IMR-90 (cell line): ENCODE measurements around the gene LAMP5. TPM values are rescaled to one million over a fixed set of nuclear protein-coding genes. Genes with fewer than 3 reads are reported as not detected.

ENCODE experiments used
- ATAC-seq: fragments of 200-7000 bp; cut with Tn5 transposase; 2 replicates; pipeline ENCODE4 v1.9.1; 2020; ENCODE audit warnings: low read depth, mild to moderate bottlenecking, moderate library complexity
- BruUV-seq: library from RNA; stranded (reverse); fragments of 400-500 nt; replicated peaks from 2 replicates; lab custom pipeline; 2021; lab: Mats Ljungman, UMichigan
- CTCF ChIA-PET: fragments of 300-600 bp; formaldehyde crosslinking; extraction: SDS; loops from one replicate; lab custom pipeline; 2021; ENCODE audit warnings: antibody characterized with exemption; lab: Yijun Ruan, JAX
- POLR2A ChIA-PET: fragments of 300-600 bp; sonication (Branson Sonifier 250); formaldehyde crosslinking; loops from one replicate; lab custom pipeline; 2022; ENCODE audit warnings: antibody characterized with exemption; ENCODE audit not compliant: unreplicated experiment; lab: Charles Lee
- DNase-seq: peaks from one replicate; pipeline ENCODE4 v3.0.0; 2013
- H2AFZ ChIP-seq: replicated peaks from 2 replicates; pipeline ENCODE3; 2013; ENCODE audit warnings: low read length, mild to moderate bottlenecking; ENCODE audit not compliant: poor library complexity
- H2AK5ac ChIP-seq: 2 replicates; pipeline ENCODE4 v1.6.1; 2013; ENCODE audit warnings: low read depth, low read length, inconsistent platforms
- H2AK9ac ChIP-seq: replicated peaks from 2 replicates; pipeline ENCODE3; 2013; ENCODE audit warnings: mild to moderate bottlenecking, low read depth, low read length, moderate library complexity; ENCODE audit not compliant: poor library complexity
- H2BK120ac ChIP-seq: 2 replicates; pipeline ENCODE4 v1.6.1; 2013; ENCODE audit warnings: low read depth, low read length, inconsistent platforms
- H2BK15ac ChIP-seq: 3 replicates; pipeline ENCODE4 v1.6.1; 2013; ENCODE audit warnings: low read depth, low read length, inconsistent platforms
- H2BK20ac ChIP-seq: 2 replicates; pipeline ENCODE4 v1.6.1; 2013; ENCODE audit warnings: low read depth, mild to moderate bottlenecking, inconsistent platforms, low read length, moderate library complexity
- H2BK5ac ChIP-seq: 2 replicates; pipeline ENCODE4 v1.6.1; 2013; ENCODE audit warnings: mild to moderate bottlenecking, low read depth, low read length, inconsistent platforms; ENCODE audit not compliant: poor library complexity, severe bottlenecking
- H3K14ac ChIP-seq: replicated peaks from 2 replicates; pipeline ENCODE4 v1.6.1; 2013; ENCODE audit warnings: low read depth, low read length, inconsistent platforms
- H3K18ac ChIP-seq: 2 replicates; pipeline ENCODE4 v1.6.1; 2013; ENCODE audit warnings: low read depth, low read length, control low read depth
- H3K23ac ChIP-seq: 2 replicates; pipeline ENCODE4 v1.6.1; 2013; ENCODE audit warnings: low read depth, low read length, inconsistent platforms
- H3K27ac ChIP-seq: 2 replicates; pipeline ENCODE4 v1.5.1; 2013; ENCODE audit warnings: mild to moderate bottlenecking, control low read depth, low read length; ENCODE audit not compliant: insufficient read depth
- H3K27me3 ChIP-seq: 2 replicates; pipeline ENCODE4 v1.6.1; 2013; ENCODE audit warnings: low read length; ENCODE audit not compliant: control insufficient read depth, insufficient read depth
- H3K36me3 ChIP-seq: 2 replicates; pipeline ENCODE4 v1.6.1; 2013; ENCODE audit warnings: low read length, mixed read lengths; ENCODE audit not compliant: control insufficient read depth, insufficient read depth
- H3K4ac ChIP-seq: 2 replicates; pipeline ENCODE4 v1.6.1; 2013; ENCODE audit warnings: low read depth, low read length, inconsistent platforms
- H3K4me1 ChIP-seq: 2 replicates; pipeline ENCODE4 v1.6.1; 2013; ENCODE audit warnings: low read length, mixed read lengths; ENCODE audit not compliant: control insufficient read depth, insufficient read depth
- H3K4me2 ChIP-seq: 2 replicates; pipeline ENCODE4 v1.6.1; 2013; ENCODE audit warnings: low read depth, mild to moderate bottlenecking, control low read depth, low read length, moderate library complexity
- H3K4me3 ChIP-seq: 2 replicates; pipeline ENCODE4 v1.5.1; 2013; ENCODE audit warnings: low read depth, mild to moderate bottlenecking, control low read depth, low read length, moderate library complexity; ENCODE audit not compliant: insufficient read depth
- H3K56ac ChIP-seq: 2 replicates; pipeline ENCODE4 v1.6.1; 2013; ENCODE audit warnings: low read length, inconsistent platforms; ENCODE audit not compliant: insufficient read depth; ENCODE audit errors: extremely low read depth
- H3K79me1 ChIP-seq, 2 experiments: 2 replicates each; pipeline ENCODE4 v1.6.1; 2013; ENCODE audit warnings: low read length in 2 of 2, inconsistent platforms in 1 of 2, low read depth in 1 of 2
- H3K9ac ChIP-seq: 2 replicates; pipeline ENCODE4 v1.6.1; 2013; ENCODE audit warnings: low read depth, low read length, control low read depth
- H3K9me1 ChIP-seq: 2 replicates; pipeline ENCODE4 v1.6.1; 2013; ENCODE audit warnings: low read length, inconsistent platforms; ENCODE audit not compliant: insufficient read depth
- H3K9me3 ChIP-seq: 2 replicates; pipeline ENCODE4 v1.6.1; 2013; ENCODE audit warnings: low read length; ENCODE audit not compliant: control insufficient read depth, insufficient read depth
- H4K20me1 ChIP-seq: 2 replicates; pipeline ENCODE4 v1.6.1; 2013; ENCODE audit warnings: low read length, inconsistent platforms; ENCODE audit not compliant: insufficient read depth
- H4K5ac ChIP-seq: 2 replicates; pipeline ENCODE4 v1.6.1; 2013; ENCODE audit warnings: mild to moderate bottlenecking, low read depth, low read length, control low read depth
- H4K8ac ChIP-seq, 2 experiments: 2 replicates each; pipeline ENCODE4 v1.6.1; 2013; ENCODE audit warnings: low read depth in 2 of 2, low read length in 2 of 2, control low read depth in 1 of 2, inconsistent platforms in 1 of 2
- H4K91ac ChIP-seq: 2 replicates; pipeline ENCODE4 v1.6.1; 2013; ENCODE audit warnings: low read depth, low read length, inconsistent platforms; ENCODE audit not compliant: insufficient read depth
- BHLHE40 ChIP-seq: fragments of 150-350 bp; IDR thresholded peaks from 2 replicates; pipeline ENCODE4 v1.6.1; 2016; ENCODE audit warnings: mild to moderate bottlenecking, low read depth, low read length
- CEBPB ChIP-seq: IDR thresholded peaks from 2 replicates; pipeline ENCODE4 v1.6.1; 2012; ENCODE audit warnings: low read depth, low read length, improper control_type of control experiment
- CHD1 ChIP-seq: IDR thresholded peaks from 2 replicates; pipeline ENCODE4 v1.6.1; 2012; ENCODE audit warnings: low read depth, low read length, improper control_type of control experiment
- CTCF ChIP-seq: conservative IDR thresholded peaks from 2 replicates; pipeline ENCODE4 v1.5.1; 2012; ENCODE audit warnings: mild to moderate bottlenecking, low read depth, low read length, improper control_type of control experiment
- ELK1 ChIP-seq: fragments of 150-350 bp; IDR thresholded peaks from 2 replicates; pipeline ENCODE4 v1.6.1; 2016; ENCODE audit warnings: low read depth, mild to moderate bottlenecking, low read length, moderate library complexity, borderline replicate concordance
- FOS ChIP-seq: fragments of 150-350 bp; IDR thresholded peaks from 2 replicates; pipeline ENCODE4 v1.6.1; 2016; ENCODE audit warnings: low read depth, low read length
- MAFK ChIP-seq: IDR thresholded peaks from 2 replicates; pipeline ENCODE4 v1.6.1; 2012; ENCODE audit warnings: low read depth, low read length, improper control_type of control experiment
- MAZ ChIP-seq: IDR thresholded peaks from 2 replicates; pipeline ENCODE4 v1.6.1; 2012; ENCODE audit warnings: low read depth, mild to moderate bottlenecking, low read length, improper control_type of control experiment, moderate library complexity, borderline replicate concordance
- MXI1 ChIP-seq: IDR thresholded peaks from 2 replicates; pipeline ENCODE4 v1.6.1; 2012; ENCODE audit warnings: low read depth, mild to moderate bottlenecking, low read length, moderate library complexity, borderline replicate concordance
- NFE2L2 ChIP-seq: fragments of 150-350 bp; IDR thresholded peaks from 2 replicates; pipeline ENCODE4 v1.6.1; 2016; ENCODE audit warnings: low read depth, mild to moderate bottlenecking, low read length
- POLR2A ChIP-seq: IDR thresholded peaks from 2 replicates; pipeline ENCODE4 v1.6.1; 2012; ENCODE audit warnings: mild to moderate bottlenecking, low read depth, low read length
- RAD21 ChIP-seq: IDR thresholded peaks from 2 replicates; pipeline ENCODE4 v1.6.1; 2012; ENCODE audit warnings: low read length, improper control_type of control experiment
- RCOR1 ChIP-seq: IDR thresholded peaks from 2 replicates; pipeline ENCODE4 v1.6.1; 2012; ENCODE audit warnings: mild to moderate bottlenecking, low read length, improper control_type of control experiment; ENCODE audit not compliant: insufficient replicate concordance
- RFX5 ChIP-seq: IDR thresholded peaks from 2 replicates; pipeline ENCODE4 v1.8.0; 2012; ENCODE audit warnings: low read depth, mild to moderate bottlenecking, low read length, moderate library complexity
- SMC3 ChIP-seq: fragments of 150-350 bp; IDR thresholded peaks from 2 replicates; pipeline ENCODE4 v1.6.1; 2016; ENCODE audit warnings: low read depth, mild to moderate bottlenecking, antibody characterized with exemption, low read length, moderate library complexity
- USF2 ChIP-seq: fragments of 150-350 bp; IDR thresholded peaks from 2 replicates; pipeline ENCODE4 v1.6.1; 2017; ENCODE audit warnings: mild to moderate bottlenecking, antibody characterized with exemption, low read length, low read depth
- WGBS, 2 experiments: methylation state at CpG; one replicate each; pipeline versions ENCODE4 v1.1.5 to v1.1.7; 2013; ENCODE audit warnings: missing lambda C conversion rate in 2 of 2; ENCODE audit not compliant: insufficient read length in 1 of 2; ENCODE audit errors: extremely low coverage in 2 of 2; 5-methylcytosine and 5-hydroxymethylcytosine counted together
- dilution Hi-C: fragments of 300-500 bp; cut with HindIII; formaldehyde crosslinking; loops from one replicate; pipeline ENCODE4 v1.14.3; 2018; ENCODE audit warnings: low sequenced_read_pairs; ENCODE audit not compliant: unreplicated experiment
- in situ Hi-C: fragments of 300-500 bp; cut with MboI; formaldehyde crosslinking; loops from 3 replicates; pipeline ENCODE4 v1.14.3; 2019; ENCODE audit warnings: low sequenced_read_pairs, inconsistent platforms, mixed read lengths
- intact Hi-C: fragments of 100-400 bp; cut with micrococcal nuclease; formaldehyde crosslinking; loops from 2 replicates; pipeline ENCODE4 v1.10.0; 2022
- polyA plus RNA-seq, 3 experiments: library from polyadenylated mRNA; depleted of rRNA; stranded (reverse); fragments of >200 nt; gene quantifications; 2 replicates each; pipeline ENCODE4 v1.2.3, GENCODE V29; 2012; ENCODE audit warnings: low replicate concordance in 1 of 3
- total RNA-seq: library from RNA; depleted of rRNA; stranded (reverse); fragments of >200 nt; gene quantifications from 2 replicates; pipeline ENCODE4 v1.2.3, GENCODE V29; 2012

Gene LAMP5
- total and polyA plus RNA-seq, 2 of the 4 experiments (the other 2 are of a cell fraction) = not detected

- ATAC-seq = no peak
- DNase-seq = no peak
- H3K4me1 ChIP-seq = no peaks in the 10 kb centered on the region
- H3K27ac ChIP-seq = no peak overlapping the region
- H2BK20ac ChIP-seq = no peak overlapping the region
- no peak overlapping the region for H2AK5ac ChIP-seq
- no peaks in the 10 kb centered on the region; a peak in 1 of 4 replicates for H3K79me1 ChIP-seq
- H4K8ac ChIP-seq = no peak overlapping the region
- H4K5ac ChIP-seq = no peak overlapping the region
- no peak overlapping the region for H2BK5ac ChIP-seq
- ChIA-PET CTCF (no interaction called here), POLR2A (no interaction called here)
- H3K9me1 ChIP-seq = peaks cover 4% of the 10 kb centered on the region
- H3K4ac ChIP-seq = no peak overlapping the region
- no peak for TF ChIP-seq RFX5
- TF ChIP-seq FOS = no peak
- TF ChIP-seq MAFK = no peak
- TF ChIP-seq SMC3 = no peak
- TF ChIP-seq CHD1 = no peak
- no peak for TF ChIP-seq MXI1
- no peak for TF ChIP-seq ELK1
- no peak for TF ChIP-seq BHLHE40
- TF ChIP-seq USF2 = no peak
- TF ChIP-seq RAD21 = no peak
- TF ChIP-seq NFE2L2 = no peak
- no peak for TF ChIP-seq CTCF
- TF ChIP-seq CEBPB = no peak
- no peak for TF ChIP-seq RCOR1
- TF ChIP-seq MAZ = no peak
- no peak for TF ChIP-seq POLR2A
- H3K14ac ChIP-seq = no peak overlapping the region
- H2AK9ac ChIP-seq = no peak overlapping the region
- H3K27me3 ChIP-seq = no peaks in the 10 kb centered on the region
- no peak overlapping the region for H3K4me3 ChIP-seq
- WGBS, 2 experiments = no CpG with 5 or more reads among the region's 3 CpGs
- H3K9me3 ChIP-seq = no peaks in the 10 kb centered on the region
- H3K36me3 ChIP-seq = no peaks in the 10 kb centered on the region
- no peak overlapping the region for H3K23ac ChIP-seq
- H2BK15ac ChIP-seq = no peak overlapping the region
- H3K9ac ChIP-seq = no peak overlapping the region
- in situ Hi-C loops (no loop called here), dilution Hi-C loops (no loop called here), intact Hi-C loops (no loop called here)
- no peaks in the 10 kb centered on the region for H4K20me1 ChIP-seq
- H2AFZ ChIP-seq = no peak overlapping the region
- no peak overlapping the region for H2BK120ac ChIP-seq
- BruUV-seq = no TSS peak
- no peak overlapping the region for H3K4me2 ChIP-seq
- no peak overlapping the region for H3K18ac ChIP-seq
- no peak overlapping the region for H3K56ac ChIP-seq
- no peak overlapping the region for H4K91ac ChIP-seq
These were observed 32.2 kb upstream of the LAMP5 start for GRCh38 chr20:9482180-9482579.
